Stimulated activated CD4-positive, alpha-beta T cell treated with anti-CD3 and anti-CD28 coated beads, Interleukin-15, amount 100 ng/mL, for 24 hours (primary cell): ENCODE results near the gene MT4.
"Not testable (repeated sequence)": the region's sequence is repeated elsewhere in the genome, so short reads cannot be mapped to it uniquely, and the experiment has no call there.

ENCODE experiments used
- DNase-seq: peaks from one replicate; pipeline ENCODE4 v3.0.0-alpha.2; 2020

Gene MT4

GRCh38 chr16:56560447-56560846 lies 4.4 kb upstream of the MT4 start:
- DNase-seq: no peak

DNA sequence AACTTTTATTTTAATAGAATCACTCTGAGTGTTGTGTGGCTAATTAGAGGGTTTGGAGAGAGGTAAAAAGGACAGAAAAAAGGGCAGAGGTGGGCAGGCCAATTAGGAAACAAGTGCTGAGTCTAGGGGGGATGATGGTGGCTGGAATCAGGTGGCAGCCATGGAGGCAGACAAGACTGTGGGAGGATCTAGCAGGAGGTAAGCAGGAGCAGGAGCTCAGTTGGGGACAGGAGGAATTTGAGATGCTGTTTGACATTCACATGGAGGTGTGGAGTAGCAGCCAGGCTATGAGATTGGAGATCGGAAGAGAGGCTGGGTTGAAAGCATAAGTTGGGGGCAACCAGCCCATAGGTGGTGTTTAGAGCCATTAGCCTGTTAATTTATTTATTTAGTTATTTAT lies 3.7 kb upstream of the MT4 start:
- no peak for DNase-seq

GRCh38 chr16:56569971-56570370 lies 5.1 kb downstream of the MT4 start:
- DNase-seq: no peak

GRCh38 chr16:56571525-56571924 lies 6.7 kb downstream of the MT4 start:
- DNase-seq: no peak

DNA sequence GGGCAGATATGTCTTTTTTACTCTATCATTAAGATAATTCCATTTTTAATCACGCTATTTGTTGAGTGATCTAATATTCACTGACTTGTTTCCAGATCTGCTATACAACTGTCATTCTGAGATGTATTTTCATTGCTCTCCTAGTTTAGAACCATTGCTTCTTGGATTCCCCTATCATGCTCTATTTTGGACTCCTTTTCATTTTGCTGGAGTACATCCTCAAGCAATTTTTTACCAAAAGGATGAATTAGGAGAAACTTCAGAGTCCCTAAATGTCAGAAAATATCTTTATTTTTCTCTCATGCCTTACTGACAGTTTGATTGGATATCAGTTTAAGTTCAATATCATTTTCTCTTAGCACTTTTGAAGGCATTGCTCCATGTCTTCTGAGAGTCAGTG lies 9.8 kb downstream of the MT4 start:
- no peak for DNase-seq

DNA sequence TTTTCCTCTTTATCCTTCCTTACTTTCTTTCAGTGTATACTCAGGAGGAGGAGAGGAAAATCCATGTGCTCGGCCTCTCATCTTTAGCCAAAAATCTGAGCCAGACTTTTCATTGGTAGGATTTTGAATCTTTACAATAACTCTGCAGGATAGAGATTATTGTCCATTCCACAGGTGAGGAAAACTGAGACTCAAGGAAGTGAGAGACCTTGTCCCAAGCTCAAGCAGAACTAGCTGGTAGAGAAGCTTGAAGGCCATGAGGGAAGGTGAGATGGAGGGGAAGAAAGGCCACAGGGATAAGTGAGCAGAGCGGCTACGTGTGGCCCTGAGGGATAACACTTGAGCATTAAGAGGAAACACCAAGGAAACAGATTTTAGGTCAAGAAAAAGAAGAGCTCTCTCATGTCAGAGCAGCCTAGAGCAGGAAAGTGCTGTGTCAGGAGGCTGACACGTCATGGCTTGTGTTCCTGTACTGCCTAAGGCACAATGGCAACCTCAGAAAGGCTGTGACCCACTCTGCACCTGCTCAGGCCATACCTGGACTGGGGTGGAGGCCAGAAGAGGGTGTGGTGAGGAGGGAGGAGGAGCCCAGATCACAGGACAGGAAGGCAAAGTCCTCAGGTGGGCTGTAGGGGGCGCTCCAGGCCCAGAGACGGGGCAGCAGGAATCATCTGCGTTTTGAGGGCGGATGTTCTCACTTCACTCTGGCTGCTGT lies 11.9 kb downstream of the MT4 start:
- DNase-seq: peak; percentile 92

GRCh38 chr16:56577300-56577625 lies 12.4 kb downstream of the MT4 start:
- DNase-seq: no peak

GRCh38 chr16:56580391-56581048 lies 15.6 kb downstream of the MT4 start:
- DNase-seq: no peak

DNA sequence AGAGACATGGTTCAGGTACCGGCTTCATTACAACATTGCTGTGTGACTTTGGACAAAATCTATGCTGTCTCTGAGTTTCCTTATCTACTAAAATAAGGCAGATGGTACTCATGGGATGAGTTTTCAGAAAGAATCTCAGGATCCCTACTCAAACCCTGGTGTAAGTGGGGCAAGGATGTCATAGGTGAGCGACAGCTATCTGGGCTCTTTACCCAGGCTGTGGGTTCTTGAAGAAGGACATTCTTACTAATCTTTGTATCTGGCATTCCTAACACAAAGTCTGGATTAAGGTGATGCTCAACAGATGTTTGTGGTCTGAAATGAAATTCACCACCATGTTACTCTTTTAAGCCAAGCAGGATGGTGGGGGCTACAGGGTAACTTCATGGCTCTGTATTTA lies 18.0 kb downstream of the MT4 start:
- DNase-seq: not testable (repeated sequence)

- DNase-seq: no peak
Measured at GRCh38 chr16:56583351-56584168, 18.7 kb downstream of the MT4 start.

GRCh38 chr16:56584276-56584675 lies 19.4 kb downstream of the MT4 start:
- no peak for DNase-seq

- no peak for DNase-seq
Measured at GRCh38 chr16:56588781-56589140, 23.9 kb downstream of the MT4 start.

GRCh38 chr16:56589141-56590039 lies 24.5 kb downstream of the MT4 start, which contains the start of gene MT3:
TSS of gene MT3 (plus strand) at chr16:56589528. CDS start at chr16:56589591, 63 bp downstream.
- DNase-seq: peak; percentile 59

GRCh38 chr16:56591377-56592060 lies 26.6 kb downstream of the MT4 start:
- DNase-seq: no peak

DNA sequence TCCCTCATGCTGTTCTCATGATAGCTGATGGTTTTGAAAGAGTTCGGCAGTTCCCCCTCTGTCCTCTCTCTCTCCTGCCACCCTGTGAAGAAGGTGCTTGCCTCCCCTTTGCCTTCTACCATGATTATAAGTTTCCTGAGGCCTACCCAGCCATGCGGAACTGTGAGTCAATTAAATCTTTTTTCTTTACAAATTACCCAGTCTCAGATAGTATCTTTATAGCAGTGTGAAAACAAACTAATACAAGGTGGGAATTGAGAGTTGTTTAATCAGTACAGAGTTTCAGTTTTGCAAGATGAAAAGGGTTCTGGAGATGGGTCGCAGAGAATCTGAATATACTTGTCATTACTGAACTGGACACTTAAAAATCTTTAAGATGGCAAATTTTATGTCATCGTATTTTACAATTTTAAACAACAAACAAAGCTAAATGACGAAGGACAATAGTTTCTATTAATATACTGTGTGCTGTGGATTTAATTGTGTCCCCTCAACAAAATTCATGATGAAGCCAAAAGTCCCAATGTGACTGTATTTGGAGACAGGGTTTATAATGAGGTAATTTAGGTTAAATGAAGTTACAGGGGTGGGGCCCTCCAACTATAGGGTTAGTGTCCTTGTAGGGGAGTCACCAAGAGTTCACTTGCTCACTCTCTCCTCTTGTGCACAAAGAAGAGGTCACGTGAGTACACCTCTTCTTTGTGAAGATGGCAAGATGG lies 28.9 kb downstream of the MT4 start:
- no peak for DNase-seq

DNA sequence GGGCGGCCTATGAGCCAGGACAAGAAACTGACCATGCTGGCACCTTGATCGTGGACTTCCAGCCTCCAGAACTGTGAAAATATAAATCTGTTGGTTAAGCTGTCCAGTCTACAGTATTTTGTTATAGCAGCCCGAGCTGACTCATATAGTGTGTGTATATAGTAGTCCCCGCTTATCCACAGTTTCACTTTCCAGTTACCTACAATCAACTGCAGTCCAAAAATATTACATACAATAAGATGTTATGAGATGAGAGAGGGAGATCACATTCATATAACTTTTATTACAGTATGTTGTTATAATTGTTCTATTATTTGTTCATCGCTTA lies 29.4 kb downstream of the MT4 start:
- no peak for DNase-seq

- DNase-seq: peak; percentile 42
Measured at GRCh38 chr16:56600398-56600999, 35.6 kb downstream of the MT4 start.

DNA sequence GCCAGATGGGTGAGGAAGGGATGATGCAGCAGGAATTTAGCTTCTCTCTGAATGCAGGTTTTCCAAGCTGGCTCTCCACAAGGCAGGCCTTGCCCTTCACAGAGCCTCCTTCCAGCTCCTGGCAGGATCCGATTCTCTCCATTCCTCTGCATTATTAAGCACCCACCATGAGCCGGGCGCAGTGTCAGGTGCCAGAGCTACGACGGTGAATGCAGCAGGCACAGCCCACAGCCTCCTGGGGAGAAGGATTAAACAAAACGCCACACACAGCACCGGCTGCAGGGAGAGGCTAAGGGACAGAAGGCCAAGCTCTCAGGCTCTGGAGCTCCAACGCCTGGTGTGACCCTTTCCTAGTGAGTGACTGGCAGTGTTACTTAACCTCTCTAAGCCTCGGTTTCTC lies 36.5 kb downstream of the MT4 start:
- no peak for DNase-seq

GRCh38 chr16:56603589-56603988 lies 38.7 kb downstream of the MT4 start:
- DNase-seq: peak; percentile 30

- DNase-seq: no peak
Measured at GRCh38 chr16:56604966-56605365, 40.1 kb downstream of the MT4 start.

- DNase-seq: no peak
Measured at GRCh38 chr16:56605475-56605874, 40.6 kb downstream of the MT4 start.
